Epithelial cell of esophagus (primary cell): ENCODE measurements around the gene SDCCAG8.
A peak's percentile ranks its signal among the peaks of the same experiment; 100 is the strongest.

Experiments used
- DNase-seq: peaks from one replicate; pipeline ENCODE4 v3.0.0; 2010; ENCODE audit warnings: low read depth
- H3K4me3 ChIP-seq: 2 replicates; pipeline ENCODE4 v1.5.1; 2011; ENCODE audit warnings: mild to moderate bottlenecking, low read length, control low read depth
- TF ChIP-seq, protein P1 (sequence below): IDR thresholded peaks from 2 replicates; pipeline ENCODE4 v1.5.1; 2011; ENCODE audit warnings: low read depth, mild to moderate bottlenecking, low read length, control low read depth, inconsistent platforms; ENCODE audit not compliant: insufficient read depth; ENCODE audit errors: missing control alignments

SDCCAG8 gene

DNA sequence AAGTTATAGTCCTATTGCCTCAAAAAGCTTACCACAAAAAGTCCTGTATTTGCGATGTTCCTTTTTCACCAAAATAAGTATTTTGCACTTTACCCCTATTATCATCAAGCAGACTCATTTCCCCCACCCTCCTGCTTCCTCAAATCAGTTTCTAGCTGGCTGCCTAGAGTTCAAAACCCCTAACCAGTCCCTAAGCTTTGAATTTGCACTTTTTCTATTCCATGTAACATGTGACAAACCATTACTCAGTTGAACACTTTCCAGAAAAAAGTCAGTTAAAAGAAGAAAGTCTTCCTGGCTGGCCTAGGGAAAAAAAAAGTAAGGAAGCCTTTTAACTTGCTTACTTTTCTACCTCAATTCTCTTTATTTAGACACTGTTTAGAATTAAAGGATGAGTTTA is 8.9 kb upstream of the SDCCAG8 start:
- no peak for DNase-seq

GRCh38 chr1:243247901-243248300 is 7.9 kb upstream of the SDCCAG8 start:
- TF ChIP-seq, protein P1, sequence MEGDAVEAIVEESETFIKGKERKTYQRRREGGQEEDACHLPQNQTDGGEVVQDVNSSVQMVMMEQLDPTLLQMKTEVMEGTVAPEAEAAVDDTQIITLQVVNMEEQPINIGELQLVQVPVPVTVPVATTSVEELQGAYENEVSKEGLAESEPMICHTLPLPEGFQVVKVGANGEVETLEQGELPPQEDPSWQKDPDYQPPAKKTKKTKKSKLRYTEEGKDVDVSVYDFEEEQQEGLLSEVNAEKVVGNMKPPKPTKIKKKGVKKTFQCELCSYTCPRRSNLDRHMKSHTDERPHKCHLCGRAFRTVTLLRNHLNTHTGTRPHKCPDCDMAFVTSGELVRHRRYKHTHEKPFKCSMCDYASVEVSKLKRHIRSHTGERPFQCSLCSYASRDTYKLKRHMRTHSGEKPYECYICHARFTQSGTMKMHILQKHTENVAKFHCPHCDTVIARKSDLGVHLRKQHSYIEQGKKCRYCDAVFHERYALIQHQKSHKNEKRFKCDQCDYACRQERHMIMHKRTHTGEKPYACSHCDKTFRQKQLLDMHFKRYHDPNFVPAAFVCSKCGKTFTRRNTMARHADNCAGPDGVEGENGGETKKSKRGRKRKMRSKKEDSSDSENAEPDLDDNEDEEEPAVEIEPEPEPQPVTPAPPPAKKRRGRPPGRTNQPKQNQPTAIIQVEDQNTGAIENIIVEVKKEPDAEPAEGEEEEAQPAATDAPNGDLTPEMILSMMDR, result no peak
- H3K4me3 ChIP-seq, result no peak overlapping the region
- no peak for DNase-seq

More for the DNA sequence above, 8.9 kb upstream of the SDCCAG8 start:
- TF ChIP-seq, protein P1, result no peak
- no peak overlapping the region for H3K4me3 ChIP-seq

DNA sequence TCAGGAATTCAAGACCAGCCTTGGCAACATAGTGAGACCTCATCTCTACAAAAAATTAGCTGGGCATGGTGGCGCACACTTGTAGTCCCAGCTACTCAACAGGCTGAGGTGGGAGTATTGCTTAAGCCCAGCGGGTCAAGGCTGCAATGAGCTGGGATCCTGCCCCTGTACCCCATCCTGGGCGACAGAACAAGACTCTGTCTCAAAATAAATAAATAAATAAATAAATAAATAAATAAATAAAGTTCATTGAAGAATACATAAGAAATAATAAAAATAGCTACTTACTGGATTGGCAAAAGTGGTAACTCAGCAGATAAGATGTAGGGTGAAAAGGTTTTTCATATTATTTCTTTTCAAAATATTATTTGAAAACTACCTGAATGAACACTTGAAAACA is 6.6 kb upstream of the SDCCAG8 start:
- no peak for DNase-seq
- TF ChIP-seq, protein P1, result no peak

GRCh38 chr1:243250102-243250501 is 5.7 kb upstream of the SDCCAG8 start:
- TF ChIP-seq, protein P1, result no peak
- H3K4me3 ChIP-seq, result no peak overlapping the region
- DNase-seq, result no peak

More for the DNA sequence above, 6.6 kb upstream of the SDCCAG8 start:
- no peak overlapping the region for H3K4me3 ChIP-seq

DNA sequence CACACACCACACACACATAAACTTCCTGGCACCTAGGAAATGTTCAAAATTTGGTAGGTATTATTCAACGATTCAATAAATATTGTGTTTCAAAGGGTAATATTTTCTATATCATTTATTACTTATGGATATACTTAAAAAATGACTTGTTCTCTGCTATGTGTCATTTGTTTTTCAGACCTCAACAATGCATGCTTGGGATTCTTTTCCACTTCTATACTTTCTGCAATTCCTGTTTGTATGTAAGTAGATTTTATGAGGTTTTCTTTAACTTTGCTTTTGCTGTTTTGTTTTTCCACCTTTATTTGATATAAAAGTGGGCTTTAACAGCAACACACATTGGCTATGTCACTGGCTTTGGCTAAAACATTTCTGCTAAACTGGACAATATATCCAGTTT is 4.3 kb upstream of the SDCCAG8 start:
- peak; percentile 10 for DNase-seq
- H3K4me3 ChIP-seq, result no peak overlapping the region
- TF ChIP-seq, protein P1, result no peak

DNA sequence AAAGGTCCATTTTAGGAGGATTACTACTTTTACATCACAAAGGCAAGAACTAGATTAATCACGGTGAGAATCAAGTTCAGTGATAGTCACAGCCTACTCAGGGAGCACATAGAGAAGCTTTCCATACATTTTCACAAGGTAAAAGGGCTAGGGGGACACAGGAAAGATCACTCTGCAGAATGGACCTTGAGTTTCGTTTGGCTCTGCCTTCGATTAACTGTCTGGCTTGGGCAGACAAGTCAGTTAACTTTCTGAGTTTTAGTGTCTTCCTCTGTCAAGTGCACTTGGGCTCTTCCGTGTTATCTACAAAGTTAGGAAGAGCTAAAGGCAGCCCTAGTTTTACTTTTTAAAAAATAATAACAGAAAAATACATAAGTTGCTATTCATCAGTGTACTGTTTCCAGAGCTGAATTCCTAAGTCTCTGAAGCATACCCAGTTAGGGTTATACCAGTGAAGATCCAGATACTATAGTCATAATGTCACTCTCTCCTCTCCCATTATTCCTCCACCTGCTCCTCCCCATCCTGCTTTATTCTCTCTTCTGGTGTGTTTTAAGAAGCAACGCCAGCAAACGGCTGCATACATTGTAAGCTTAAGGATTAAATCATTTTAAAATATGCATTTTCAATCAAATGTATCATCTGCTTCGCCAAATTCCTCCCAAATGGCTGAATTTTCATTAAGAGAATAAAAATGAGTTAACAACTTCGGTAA is 2.5 kb upstream of the SDCCAG8 start:
- H3K4me3 ChIP-seq, result peak overlapping the region; percentile 92
- TF ChIP-seq, protein P1, result no peak
- peak; percentile 15 for DNase-seq

DNA sequence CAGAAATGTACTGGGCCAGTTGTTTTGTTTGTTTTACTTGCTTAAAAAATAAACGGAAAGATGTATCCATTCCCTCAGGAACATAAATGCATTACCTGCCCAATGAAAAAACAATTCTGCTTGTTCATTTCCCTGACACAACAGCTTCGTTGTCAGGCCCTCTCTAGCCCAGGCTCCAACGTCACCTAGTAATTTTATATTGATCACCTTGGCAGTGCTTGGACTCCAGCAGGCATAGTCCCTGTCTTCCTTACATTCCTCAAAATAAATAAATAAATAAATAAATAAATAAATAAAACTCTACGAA is 2.0 kb upstream of the SDCCAG8 start:
- peak; percentile 18 for DNase-seq
- H3K4me3 ChIP-seq, result peak overlapping the region; percentile 92
- TF ChIP-seq, protein P1, result no peak
